DOHH2 (cell line): ENCODE data around the gene ZNF639.

ENCODE experiments used
- H3F3A ChIP-seq: fragments of 200-600 bp; sonication (generic), shearing (Covaris generic); 2 replicates; pipeline ENCODE4 v1.6.0; 2016; ENCODE audit warnings: antibody characterized with exemption, mild to moderate bottlenecking; ENCODE audit not compliant: control insufficient read depth, insufficient read depth
- H3K27ac ChIP-seq: fragments of 200-600 bp; sonication (generic); 2 replicates; pipeline ENCODE4 v1.5.1; 2014; ENCODE audit warnings: low read depth, mild to moderate bottlenecking, low read length, moderate library complexity
- H3K27me3 ChIP-seq: fragments of 200-600 bp; sonication (generic); 2 replicates; pipeline ENCODE4 v1.6.1; 2014; ENCODE audit warnings: mild to moderate bottlenecking, low read length, mixed read lengths; ENCODE audit not compliant: control insufficient read depth
- H3K36me3 ChIP-seq: fragments of 200-600 bp; sonication (generic); 2 replicates; pipeline ENCODE4 v1.6.1; 2014; ENCODE audit warnings: mild to moderate bottlenecking, low read length, moderate library complexity, mixed read lengths; ENCODE audit not compliant: control insufficient read depth
- H3K4me1 ChIP-seq: fragments of 200-600 bp; sonication (generic); 2 replicates; pipeline ENCODE4 v1.6.1; 2014; ENCODE audit warnings: mild to moderate bottlenecking, low read length, mixed read lengths; ENCODE audit not compliant: control insufficient read depth
- H3K4me2 ChIP-seq: fragments of 200-600 bp; sonication (generic); 2 replicates; pipeline ENCODE4 v1.6.0; 2014; ENCODE audit warnings: mild to moderate bottlenecking, low read length, moderate library complexity
- H3K4me3 ChIP-seq: fragments of 200-600 bp; sonication (generic); 2 replicates; pipeline ENCODE4 v1.5.1; 2014; ENCODE audit warnings: mild to moderate bottlenecking, low read length, mixed read lengths
- H3K79me2 ChIP-seq: fragments of 200-600 bp; sonication (generic); 2 replicates; pipeline ENCODE4 v1.6.1; 2014; ENCODE audit warnings: mild to moderate bottlenecking, low read length, mixed read lengths; ENCODE audit not compliant: control insufficient read depth
- H3K9me2 ChIP-seq: fragments of 200-600 bp; sonication (generic); replicated peaks from 2 replicates; pipeline ENCODE4 v1.6.1; 2014; ENCODE audit warnings: mild to moderate bottlenecking, low read length, mixed read lengths; ENCODE audit not compliant: control insufficient read depth
- H3K9me3 ChIP-seq: fragments of 200-600 bp; sonication (generic); 2 replicates; pipeline ENCODE4 v1.6.1; 2014; ENCODE audit warnings: antibody characterized with exemption, low read length, mixed read lengths; ENCODE audit not compliant: control insufficient read depth, insufficient read depth
- H4K20me1 ChIP-seq: fragments of 200-600 bp; sonication (generic); 2 replicates; pipeline ENCODE4 v1.6.0; 2014; ENCODE audit warnings: low read depth, mild to moderate bottlenecking, antibody characterized with exemption, low read length, moderate library complexity; ENCODE audit not compliant: control insufficient read depth, insufficient read depth
- CTCF ChIP-seq: fragments of 200-600 bp; sonication (generic); IDR thresholded peaks from one replicate; pipeline ENCODE4 v1.5.1; 2014; ENCODE audit warnings: antibody characterized with exemption, mild to moderate bottlenecking, low read depth, low read length; ENCODE audit not compliant: poor library complexity, severe bottlenecking
- EZH2phosphoT487 ChIP-seq: fragments of 200-600 bp; sonication (generic); IDR thresholded peaks from 2 replicates; pipeline ENCODE4 v1.6.1; 2017; ENCODE audit warnings: borderline replicate concordance, mild to moderate bottlenecking, antibody characterized with exemption, low read length, moderate library complexity, mixed read lengths

The ZNF639 gene

GRCh38 chr3:179309225-179310078, 13.4 kb upstream of the ZNF639 start:
- Histone ChIP-seq H4K20me1 (no peaks in the 10 kb centered on the region), H3K36me3 (no peaks in the 10 kb centered on the region), H3K4me2 (no peak overlapping the region), H3K27me3 (no peaks in the 10 kb centered on the region), H3K4me1 (peaks cover 13% of the 10 kb centered on the region), H3K27ac (no peak overlapping the region), H3K9me3 (no peaks in the 10 kb centered on the region), H3F3A (no peaks in the 10 kb centered on the region), H3K4me3 (no peak overlapping the region), H3K79me2 (no peaks in the 10 kb centered on the region), H3K9me2 (no peaks in the 10 kb centered on the region)
- TF ChIP-seq CTCF (no peak), EZH2phosphoT487 (no peak)

- H3F3A ChIP-seq, result no peaks in the 10 kb centered on the region
- TF ChIP-seq CTCF (no peak), EZH2phosphoT487 (no peak)
- H4K20me1 ChIP-seq, result no peaks in the 10 kb centered on the region
- no peaks in the 10 kb centered on the region for H3K9me2 ChIP-seq
- H3K4me3 ChIP-seq, result no peak overlapping the region
- H3K4me2 ChIP-seq, result no peak overlapping the region
- H3K36me3 ChIP-seq, result peaks cover 9% of the 10 kb centered on the region
- peaks cover 23% of the 10 kb centered on the region for H3K4me1 ChIP-seq
- peaks cover 17% of the 10 kb centered on the region for H3K79me2 ChIP-seq
- H3K9me3 ChIP-seq, result no peaks in the 10 kb centered on the region
- no peaks in the 10 kb centered on the region for H3K27me3 ChIP-seq
- H3K27ac ChIP-seq, result no peak overlapping the region
Observed at GRCh38 chr3:179318876-179319275, 4.0 kb upstream of the ZNF639 start.

- H3K27ac ChIP-seq, result no peak overlapping the region
Observed at GRCh38 chr3:179321668-179322285, 1.1 kb upstream of the ZNF639 start.

More at GRCh38 chr3:179321668-179322285, 1.1 kb upstream of the ZNF639 start:
- Histone ChIP-seq H3K4me3 (peak overlapping the region; percentile 85), H3K27me3 (no peaks in the 10 kb centered on the region), H3K4me1 (peaks cover 27% of the 10 kb centered on the region), H4K20me1 (peaks cover 4% of the 10 kb centered on the region; the same call in 1 of the 2 replicates), H3K9me3 (no peaks in the 10 kb centered on the region), H3K36me3 (peaks cover 37% of the 10 kb centered on the region), H3F3A (no peaks in the 10 kb centered on the region), H3K4me2 (peak overlapping the region; percentile 83), H3K79me2 (peaks cover 46% of the 10 kb centered on the region), H3K9me2 (no peaks in the 10 kb centered on the region)
- peak; percentile 54 for TF ChIP-seq CTCF
- no peak for TF ChIP-seq EZH2phosphoT487
